ENCODE data around the gene DHRS3.

GRCh38 chr1:12648741-12649140 is 30.7 kb upstream of the DHRS3 start:
- TF ChIP-seq EZH2 (IDR thresholded peaks at IDR 0.05; ENCODE audit: low read length, missing control alignments) (no peak), CTCF (conservative IDR thresholded peaks at IDR 0.05 in 1 of 2, IDR thresholded peaks at IDR 0.05 in 1 of 2; ENCODE audit: low read depth in 1 of 2, low read length in 2 of 2) (no peak)
